Activated B cell treated with CpG ODN at 0.5 μM for 24 hours (primary cell): ENCODE results near the gene LIMA1. TPM values are rescaled to one million over a fixed set of nuclear protein-coding genes. Genes with fewer than 3 reads are reported as not detected.

Experiments used
- ATAC-seq: fragments of 200-7000 bp; cut with Tn5 transposase; one replicate; pipeline ENCODE4 v1.10.0; 2021; ENCODE audit warnings: low read depth, mild to moderate bottlenecking, moderate library complexity
- CTCF ChIA-PET: fragments of 350-600 bp; sonication (Branson Sonifier 250); formaldehyde crosslinking; loops from one replicate; lab custom pipeline; 2021; ENCODE audit warnings: antibody characterized with exemption; lab: Charles Lee
- POLR2A ChIA-PET: fragments of 350-600 bp; sonication (Branson Sonifier 250); formaldehyde crosslinking; loops from one replicate; lab custom pipeline; 2021; ENCODE audit warnings: antibody characterized with exemption; lab: Charles Lee
- DNase-seq: peaks from one replicate; pipeline ENCODE4 v3.0.0; 2022
- H3K27ac Mint-ChIP-seq: one replicate; pipeline ENCODE4 v1.8.0; 2020; ENCODE audit warnings: mixed read lengths
- H3K27me3 Mint-ChIP-seq: one replicate; pipeline ENCODE4 v1.8.0; 2021; ENCODE audit warnings: mixed read lengths
- H3K36me3 Mint-ChIP-seq: one replicate; pipeline ENCODE4 v1.8.0; 2021; ENCODE audit warnings: low read depth, mixed read lengths
- H3K4me1 Mint-ChIP-seq: one replicate; pipeline ENCODE4 v1.8.0; 2021; ENCODE audit warnings: mixed read lengths
- H3K4me3 Mint-ChIP-seq: one replicate; pipeline ENCODE4 v1.8.0; 2020; ENCODE audit warnings: mild to moderate bottlenecking, mixed read lengths
- H3K9me3 Mint-ChIP-seq: one replicate; pipeline ENCODE4 v1.8.0; 2020; ENCODE audit warnings: mixed read lengths
- intact Hi-C: fragments of 100-400 bp; cut with micrococcal nuclease; formaldehyde crosslinking; loops from one replicate; pipeline ENCODE4 v1.15.1; 2024
- total RNA-seq: library from RNA; stranded (reverse); gene quantifications from 2 replicates; pipeline ENCODE4 v1.2.3, GENCODE V29; 2022
- TF ChIP-seq, protein P1 (sequence below): fragments of 200-600 bp; IDR thresholded peaks from one replicate; pipeline ENCODE4 v1.8.0; 2022; ENCODE audit warnings: antibody characterized with exemption, mild to moderate bottlenecking

LIMA1 gene
- total RNA-seq, 1 donor from 2014 or later: 5.7 TPM

DNA sequence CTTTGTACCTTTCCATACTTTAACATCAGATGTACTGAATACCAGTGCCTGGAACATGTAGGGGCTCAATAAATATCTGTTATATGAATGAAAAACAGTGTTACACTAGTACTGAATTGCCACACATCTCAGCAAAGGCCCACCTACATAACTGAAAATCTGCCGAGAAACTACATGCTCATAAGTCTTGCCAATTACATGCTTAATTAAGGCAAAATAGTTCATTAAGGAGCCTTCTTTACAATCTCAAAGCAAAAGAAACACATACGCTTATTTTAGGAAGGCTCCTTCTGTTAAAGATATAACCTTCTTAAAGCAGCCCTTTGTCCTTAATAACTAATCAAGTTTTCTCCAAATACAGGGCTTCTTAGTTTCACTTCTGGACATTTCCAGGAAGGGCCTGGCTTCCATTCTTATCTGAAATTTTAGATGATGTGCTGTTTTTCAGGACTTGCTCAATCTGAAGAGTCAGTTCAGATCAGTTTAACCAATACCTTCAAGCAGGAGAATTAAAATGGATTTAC lies 11.5 kb downstream of the LIMA1 start:
- no peaks in the 10 kb centered on the region for H3K36me3 Mint-ChIP-seq

DNA sequence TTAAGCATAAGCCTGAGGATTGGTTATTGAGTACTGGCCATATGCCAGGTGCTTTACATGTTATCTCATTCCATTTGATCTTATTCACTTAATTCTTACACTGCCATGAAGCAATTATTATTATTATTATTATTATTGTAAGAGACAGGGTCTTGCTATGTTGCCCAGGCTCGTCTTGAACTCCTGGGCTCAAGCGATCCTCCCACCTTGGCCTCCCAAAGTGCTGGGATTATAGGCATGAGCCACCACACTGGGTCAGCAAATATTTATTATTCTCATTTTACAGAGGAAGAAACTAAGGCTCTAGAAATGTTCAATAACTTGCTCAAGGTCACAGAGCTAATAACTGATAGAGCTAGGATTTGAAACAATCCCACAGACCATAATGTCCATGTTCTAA lies 14.8 kb downstream of the LIMA1 start:
- H3K27me3 Mint-ChIP-seq: peaks cover 2% of the 10 kb centered on the region

More for the DNA sequence above, 11.5 kb downstream of the LIMA1 start:
- Mint-ChIP-seq H3K9me3 (no peaks in the 10 kb centered on the region), H3K4me3 (no peak overlapping the region), H3K27ac (no peak overlapping the region), H3K27me3 (no peaks in the 10 kb centered on the region), H3K4me1 (no peaks in the 10 kb centered on the region)
- ChIA-PET CTCF (no interaction called here), POLR2A (no interaction called here)
- ATAC-seq (no peak), DNase-seq (no peak)
- intact Hi-C loops: no loop called here
- TF ChIP-seq, protein P1, sequence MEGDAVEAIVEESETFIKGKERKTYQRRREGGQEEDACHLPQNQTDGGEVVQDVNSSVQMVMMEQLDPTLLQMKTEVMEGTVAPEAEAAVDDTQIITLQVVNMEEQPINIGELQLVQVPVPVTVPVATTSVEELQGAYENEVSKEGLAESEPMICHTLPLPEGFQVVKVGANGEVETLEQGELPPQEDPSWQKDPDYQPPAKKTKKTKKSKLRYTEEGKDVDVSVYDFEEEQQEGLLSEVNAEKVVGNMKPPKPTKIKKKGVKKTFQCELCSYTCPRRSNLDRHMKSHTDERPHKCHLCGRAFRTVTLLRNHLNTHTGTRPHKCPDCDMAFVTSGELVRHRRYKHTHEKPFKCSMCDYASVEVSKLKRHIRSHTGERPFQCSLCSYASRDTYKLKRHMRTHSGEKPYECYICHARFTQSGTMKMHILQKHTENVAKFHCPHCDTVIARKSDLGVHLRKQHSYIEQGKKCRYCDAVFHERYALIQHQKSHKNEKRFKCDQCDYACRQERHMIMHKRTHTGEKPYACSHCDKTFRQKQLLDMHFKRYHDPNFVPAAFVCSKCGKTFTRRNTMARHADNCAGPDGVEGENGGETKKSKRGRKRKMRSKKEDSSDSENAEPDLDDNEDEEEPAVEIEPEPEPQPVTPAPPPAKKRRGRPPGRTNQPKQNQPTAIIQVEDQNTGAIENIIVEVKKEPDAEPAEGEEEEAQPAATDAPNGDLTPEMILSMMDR: no peak

DNA sequence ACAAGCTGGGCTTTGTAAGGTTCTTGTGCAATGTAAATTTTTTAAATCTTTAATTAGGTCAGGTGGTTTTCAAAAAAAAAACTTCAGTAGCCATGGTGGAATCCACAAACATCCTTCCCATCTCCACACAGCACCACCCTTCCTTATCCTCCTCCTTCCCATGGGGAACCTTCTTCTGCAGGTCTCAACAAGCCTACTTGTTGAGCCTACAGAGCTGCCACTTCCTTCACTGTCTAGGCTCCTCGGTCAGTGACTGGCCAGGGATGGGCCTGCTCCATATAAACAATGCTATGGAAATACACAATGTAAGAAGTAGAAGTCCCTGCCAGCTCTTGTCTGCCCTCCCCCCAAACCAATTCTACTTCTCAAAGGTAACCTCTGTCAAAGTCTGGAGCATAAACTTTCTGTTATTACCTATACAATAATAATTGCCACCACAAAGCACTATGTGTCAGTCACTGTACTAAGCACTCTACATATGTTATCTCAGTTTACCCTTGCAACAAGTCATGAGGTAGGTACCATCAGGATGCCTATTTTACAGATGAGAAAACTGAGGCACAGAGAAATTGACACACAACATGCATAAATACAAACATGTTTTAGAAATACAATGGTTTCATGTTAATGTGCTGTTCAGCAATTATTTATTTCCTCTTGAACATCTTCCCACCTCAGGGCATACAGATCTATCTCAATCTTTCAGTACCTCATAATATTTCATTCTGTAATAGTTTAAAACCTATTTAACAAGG lies 17.4 kb downstream of the LIMA1 start:
- no peaks in the 10 kb centered on the region for H3K36me3 Mint-ChIP-seq
- ChIA-PET POLR2A (no interaction called here), CTCF (no interaction called here)
- peaks cover 2% of the 10 kb centered on the region for H3K27me3 Mint-ChIP-seq
- H3K4me3 Mint-ChIP-seq: no peak overlapping the region
- no peak overlapping the region for H3K27ac Mint-ChIP-seq
- intact Hi-C loops: no loop called here
- ATAC-seq: no peak
- no peaks in the 10 kb centered on the region for H3K4me1 Mint-ChIP-seq
- DNase-seq: no peak
- no peaks in the 10 kb centered on the region for H3K9me3 Mint-ChIP-seq
- TF ChIP-seq, protein P1: no peak

More for the DNA sequence above, 14.8 kb downstream of the LIMA1 start:
- Mint-ChIP-seq H3K4me3 (no peak overlapping the region), H3K27ac (no peak overlapping the region), H3K4me1 (no peaks in the 10 kb centered on the region), H3K9me3 (no peaks in the 10 kb centered on the region), H3K36me3 (no peaks in the 10 kb centered on the region)
- DNase-seq: no peak
- CTCF ChIA-PET: no interaction called here
- TF ChIP-seq, protein P1: no peak
- POLR2A ChIA-PET: no interaction called here
- intact Hi-C loops: no loop called here
- no peak for ATAC-seq

DNA sequence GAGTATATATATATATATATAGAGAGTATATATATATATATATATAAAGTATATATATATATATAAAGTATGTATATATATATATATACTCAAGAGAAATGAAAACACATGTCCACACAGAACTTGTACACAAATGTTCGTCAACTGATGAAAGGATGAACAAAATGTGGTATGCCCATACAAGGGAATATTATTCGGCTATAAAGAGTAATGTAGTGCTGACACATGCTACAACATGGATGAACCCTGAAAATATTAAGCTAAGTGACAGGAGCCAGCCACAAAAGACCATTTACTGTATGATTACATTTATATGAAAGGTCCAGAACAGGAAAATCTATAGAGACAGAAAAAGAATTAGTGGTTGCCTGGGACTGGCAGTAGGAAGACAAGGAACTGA lies 19.5 kb downstream of the LIMA1 start:
- Mint-ChIP-seq H3K27me3 (peaks cover 2% of the 10 kb centered on the region), H3K4me1 (no peaks in the 10 kb centered on the region), H3K4me3 (no peak overlapping the region), H3K36me3 (no peaks in the 10 kb centered on the region), H3K9me3 (no peaks in the 10 kb centered on the region), H3K27ac (no peak overlapping the region)
- intact Hi-C loops: no loop called here
- ChIA-PET CTCF (no interaction called here), POLR2A (no interaction called here)
- ATAC-seq (no peak), DNase-seq (no peak)
- TF ChIP-seq, protein P1: no peak

DNA sequence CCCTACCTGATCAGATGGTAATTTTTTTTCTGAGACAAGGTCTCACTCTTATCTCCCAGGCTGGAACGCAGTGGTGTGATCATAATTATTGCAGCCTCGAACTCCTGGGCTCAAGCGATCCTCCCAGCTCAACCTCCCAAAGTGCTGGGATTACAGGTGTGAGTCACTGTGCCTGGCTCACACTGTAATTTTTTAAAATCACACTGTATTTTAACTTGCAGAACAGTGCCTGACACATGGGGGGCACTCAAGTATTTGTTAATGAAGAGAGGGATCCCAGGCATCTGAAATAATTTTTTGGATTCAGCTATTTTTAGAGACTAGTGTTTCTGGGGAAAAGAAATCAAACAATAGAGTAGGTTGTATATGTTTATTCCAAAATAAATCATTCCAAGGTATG lies 21.7 kb downstream of the LIMA1 start:
- intact Hi-C loops: no loop called here
- ATAC-seq: no peak
- POLR2A ChIA-PET: no interaction called here
- H3K9me3 Mint-ChIP-seq: no peaks in the 10 kb centered on the region
- TF ChIP-seq, protein P1: no peak
- CTCF ChIA-PET: no interaction called here
- H3K27ac Mint-ChIP-seq: no peak overlapping the region
- peaks cover 2% of the 10 kb centered on the region for H3K27me3 Mint-ChIP-seq
- H3K36me3 Mint-ChIP-seq: no peaks in the 10 kb centered on the region
- no peak overlapping the region for H3K4me3 Mint-ChIP-seq
- DNase-seq: no peak
- peaks cover 7% of the 10 kb centered on the region for H3K4me1 Mint-ChIP-seq
